ENCODE data around the gene CLDN18. TPM values are rescaled to one million over a fixed set of nuclear protein-coding genes. Genes with fewer than 3 reads are reported as not detected.
A peak's percentile ranks its signal among the peaks of the same experiment; 100 is the strongest.

The CLDN18 gene
- total RNA-seq, 1 donor from 2014 or later: not detected

DNA sequence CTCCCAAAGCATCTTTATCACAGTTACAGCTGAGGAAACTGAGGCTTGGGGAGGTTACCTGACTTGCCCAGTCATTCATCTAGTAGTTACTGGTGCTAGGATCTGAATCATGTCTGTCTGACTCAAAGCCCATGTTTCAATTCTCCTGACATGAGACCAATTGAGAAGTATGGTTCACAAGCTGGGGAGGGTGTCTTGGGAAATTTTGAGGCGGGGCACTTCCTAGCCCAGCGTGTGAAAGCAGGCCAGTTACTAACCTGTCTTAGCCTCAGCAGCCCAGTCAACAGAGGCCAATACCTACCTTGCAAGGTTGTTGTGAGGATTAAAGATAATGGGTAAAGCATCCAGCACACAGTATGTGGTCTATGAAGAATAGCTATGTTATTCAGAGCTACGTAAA lies 37.0 kb downstream of the CLDN18 start:
- DNase-seq (ENCODE audit: low read depth): no peak
- H3K27me3 ChIP-seq (ENCODE audit: control insufficient read depth, insufficient read depth, low read length): no peaks in the 10 kb centered on the region
- H3K4me3 ChIP-seq (ENCODE audit: low read depth, low read length): no peak overlapping the region
- peaks cover 2% of the 10 kb centered on the region for H3K36me3 ChIP-seq (ENCODE audit: control insufficient read depth, insufficient read depth, low read length)
- TF ChIP-seq, protein P1, sequence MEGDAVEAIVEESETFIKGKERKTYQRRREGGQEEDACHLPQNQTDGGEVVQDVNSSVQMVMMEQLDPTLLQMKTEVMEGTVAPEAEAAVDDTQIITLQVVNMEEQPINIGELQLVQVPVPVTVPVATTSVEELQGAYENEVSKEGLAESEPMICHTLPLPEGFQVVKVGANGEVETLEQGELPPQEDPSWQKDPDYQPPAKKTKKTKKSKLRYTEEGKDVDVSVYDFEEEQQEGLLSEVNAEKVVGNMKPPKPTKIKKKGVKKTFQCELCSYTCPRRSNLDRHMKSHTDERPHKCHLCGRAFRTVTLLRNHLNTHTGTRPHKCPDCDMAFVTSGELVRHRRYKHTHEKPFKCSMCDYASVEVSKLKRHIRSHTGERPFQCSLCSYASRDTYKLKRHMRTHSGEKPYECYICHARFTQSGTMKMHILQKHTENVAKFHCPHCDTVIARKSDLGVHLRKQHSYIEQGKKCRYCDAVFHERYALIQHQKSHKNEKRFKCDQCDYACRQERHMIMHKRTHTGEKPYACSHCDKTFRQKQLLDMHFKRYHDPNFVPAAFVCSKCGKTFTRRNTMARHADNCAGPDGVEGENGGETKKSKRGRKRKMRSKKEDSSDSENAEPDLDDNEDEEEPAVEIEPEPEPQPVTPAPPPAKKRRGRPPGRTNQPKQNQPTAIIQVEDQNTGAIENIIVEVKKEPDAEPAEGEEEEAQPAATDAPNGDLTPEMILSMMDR (IDR thresholded peaks at IDR 0.05; ENCODE audit: insufficient read depth, low read length, poor library complexity, severe bottlenecking): no peak

DNA sequence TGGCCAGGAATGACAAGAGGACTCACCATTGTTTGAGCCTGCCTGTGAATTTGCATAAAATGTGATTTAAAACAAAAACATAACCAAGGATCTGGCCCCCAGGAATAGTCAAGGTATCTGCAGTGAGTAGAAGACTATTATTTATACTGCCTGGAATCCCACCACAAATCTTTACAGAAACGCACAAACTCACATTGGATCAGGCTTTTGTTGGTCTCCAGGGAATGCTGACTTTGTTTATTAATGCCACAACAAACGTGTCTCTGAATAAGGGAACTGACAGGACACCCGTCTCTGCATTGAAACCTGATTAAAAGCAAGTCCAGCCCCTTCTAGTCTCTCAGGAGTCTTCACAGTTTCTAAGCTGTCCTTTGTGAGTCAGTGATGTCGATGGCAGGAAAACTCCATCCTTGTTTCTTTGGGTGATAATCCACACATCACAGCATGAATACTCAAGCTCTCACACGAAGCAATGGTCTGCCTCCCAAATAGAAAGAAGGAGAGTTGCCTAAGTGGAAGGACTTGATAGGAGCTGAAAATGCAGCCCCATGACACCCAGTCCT lies 37.7 kb downstream of the CLDN18 start:
- H3K27me3 ChIP-seq (ENCODE audit: control insufficient read depth, insufficient read depth, low read length): no peaks in the 10 kb centered on the region
- TF ChIP-seq, protein P1 (IDR thresholded peaks at IDR 0.05; ENCODE audit: insufficient read depth, low read length, poor library complexity, severe bottlenecking): no peak
- H3K36me3 ChIP-seq (ENCODE audit: control insufficient read depth, insufficient read depth, low read length): peaks cover 2% of the 10 kb centered on the region
- H3K4me3 ChIP-seq (ENCODE audit: low read depth, low read length): no peak overlapping the region
- no peak for DNase-seq (ENCODE audit: low read depth)

DNA sequence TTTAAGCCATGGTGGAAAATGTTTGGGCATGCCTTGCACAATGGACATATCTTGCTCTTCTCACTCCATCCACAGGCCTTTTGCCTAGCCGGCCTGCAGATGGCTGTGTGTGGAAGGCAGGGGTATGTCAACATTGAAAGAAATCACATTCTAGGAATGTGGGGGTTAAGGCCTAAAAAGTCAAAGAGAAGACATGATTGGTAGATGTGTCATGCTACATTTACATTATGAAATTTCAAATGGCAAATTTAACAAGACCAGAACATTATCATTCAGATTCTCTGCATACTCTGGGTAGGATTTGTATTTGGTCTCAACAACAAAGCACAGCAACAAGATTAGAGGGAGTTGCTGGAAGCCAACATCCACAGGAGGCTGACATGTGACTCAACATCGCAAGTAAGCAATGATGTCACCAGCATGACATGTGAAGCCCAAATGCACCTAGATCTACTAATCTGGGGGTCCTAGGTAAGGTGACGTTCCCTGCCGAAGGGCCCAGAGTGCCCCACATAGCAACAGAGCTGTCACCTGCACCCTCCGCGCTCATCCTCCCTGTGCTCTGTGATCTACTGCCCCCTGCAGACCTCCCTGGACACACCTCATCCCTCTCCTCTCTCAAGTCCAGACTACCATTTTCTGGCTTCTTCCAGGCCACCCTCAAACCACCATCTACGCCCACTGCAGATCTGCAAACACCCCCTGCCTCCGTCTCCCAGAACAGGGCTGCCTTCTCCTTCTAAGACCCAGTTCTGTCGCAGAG lies 39.4 kb downstream of the CLDN18 start:
- no peaks in the 10 kb centered on the region for H3K27me3 ChIP-seq (ENCODE audit: control insufficient read depth, insufficient read depth, low read length)
- H3K36me3 ChIP-seq (ENCODE audit: control insufficient read depth, insufficient read depth, low read length): peaks cover 2% of the 10 kb centered on the region
- TF ChIP-seq, protein P1 (IDR thresholded peaks at IDR 0.05; ENCODE audit: insufficient read depth, low read length, poor library complexity, severe bottlenecking): no peak
- DNase-seq (ENCODE audit: low read depth): no peak
- no peak overlapping the region for H3K4me3 ChIP-seq (ENCODE audit: low read depth, low read length)

DNA sequence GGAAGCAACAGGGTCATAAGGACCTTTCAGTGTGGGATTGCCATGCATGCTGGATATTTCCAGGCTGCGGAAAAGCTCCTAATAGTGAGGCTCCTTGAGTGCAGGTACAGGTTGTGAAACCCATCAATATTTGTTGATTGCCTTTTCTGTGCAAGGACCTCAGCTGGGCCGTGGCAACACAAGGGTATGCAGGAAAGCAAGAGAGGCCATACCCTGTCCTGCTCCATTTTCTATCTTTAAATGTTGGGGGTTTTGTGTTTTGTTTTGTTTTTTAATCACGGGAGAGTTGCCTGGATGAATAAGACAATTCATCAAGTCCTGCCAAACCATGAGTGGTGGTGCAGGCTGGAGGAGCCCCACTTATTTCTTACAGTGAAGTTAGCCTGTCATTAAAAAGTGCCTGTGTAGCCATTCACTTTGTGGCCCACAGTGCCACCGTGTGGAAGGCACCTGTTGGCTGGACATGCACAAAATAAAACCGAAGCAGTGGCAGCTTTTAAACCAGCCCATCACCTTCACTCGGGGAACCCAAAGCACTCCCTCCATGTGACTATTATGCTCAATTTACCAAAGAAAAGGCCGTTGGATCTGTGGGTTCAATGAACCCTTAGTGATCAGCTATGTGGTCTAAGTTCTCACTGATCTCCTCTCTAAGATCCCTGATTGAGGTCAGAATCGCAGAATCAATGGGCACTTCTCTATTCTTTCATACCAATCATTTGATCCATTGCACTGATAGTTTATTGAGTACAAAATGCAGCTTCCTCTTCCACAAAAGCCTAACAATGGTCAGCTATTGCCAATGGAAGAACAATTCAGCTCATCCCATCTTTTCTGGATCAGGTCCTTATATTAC lies 42.2 kb downstream of the CLDN18 start:
- DNase-seq (ENCODE audit: low read depth): no peak
- TF ChIP-seq, protein P1 (IDR thresholded peaks at IDR 0.05; ENCODE audit: insufficient read depth, low read length, poor library complexity, severe bottlenecking): peak; percentile 83
- H3K36me3 ChIP-seq (ENCODE audit: control insufficient read depth, insufficient read depth, low read length): peaks cover 2% of the 10 kb centered on the region
- H3K27me3 ChIP-seq (ENCODE audit: control insufficient read depth, insufficient read depth, low read length): no peaks in the 10 kb centered on the region
- H3K4me3 ChIP-seq (ENCODE audit: low read depth, low read length): no peak overlapping the region

DNA sequence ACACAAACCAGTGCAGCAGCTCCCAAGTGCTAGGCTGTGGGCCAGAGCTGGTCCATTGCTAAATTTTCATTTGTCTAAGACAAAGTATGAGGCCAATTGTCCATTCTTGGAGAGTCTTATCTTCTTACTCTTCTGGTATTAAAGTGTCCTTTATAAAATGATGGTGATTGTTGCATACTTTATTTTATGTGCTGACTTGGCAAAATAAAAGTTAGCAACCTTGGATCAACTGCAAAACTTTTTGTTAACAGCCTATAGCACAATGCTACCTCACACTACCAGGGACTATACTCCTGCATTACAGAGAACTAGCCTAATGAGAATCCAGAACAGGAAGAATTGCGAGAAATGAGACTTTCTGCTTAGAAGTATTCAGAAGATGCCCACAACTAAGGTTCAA lies 44.1 kb downstream of the CLDN18 start:
- H3K4me3 ChIP-seq (ENCODE audit: low read depth, low read length): no peak overlapping the region
- DNase-seq (ENCODE audit: low read depth): no peak
- TF ChIP-seq, protein P1 (IDR thresholded peaks at IDR 0.05; ENCODE audit: insufficient read depth, low read length, poor library complexity, severe bottlenecking): no peak
- no peaks in the 10 kb centered on the region for H3K36me3 ChIP-seq (ENCODE audit: control insufficient read depth, insufficient read depth, low read length)
- H3K27me3 ChIP-seq (ENCODE audit: control insufficient read depth, insufficient read depth, low read length): no peaks in the 10 kb centered on the region

Measured in kidney epithelial cell (primary cell).